Pancreas (tissue), 10 donors: ENCODE data around the gene PCNP. TPM values are rescaled to one million over a fixed set of nuclear protein-coding genes. Genes with fewer than 3 reads are reported as not detected.

Experiments
- ATAC-seq, 4 donors: fragments of 200-7000 bp; cut with Tn5 transposase; one replicate each; pipeline versions ENCODE4 v1.8.0 to v1.9.1; 2020; ENCODE audit warnings: mild to moderate bottlenecking in 4 of 4, moderate library complexity in 4 of 4
- DNase-seq, 6 donors: peaks; one replicate each; pipeline ENCODE4 v3.0.0-alpha.2; 2020
- FAIRE-seq: peaks from 2 replicates; lab custom pipeline; 2012; peaks lifted over from hg19 to GRCh38; lab: Jason Lieb, UNC
- H3K27ac ChIP-seq, 4 donors: fragments of 200-600 bp; sonication (generic); 1 replicate in 3 of 4; 2 replicates in 1 of 4; pipeline versions ENCODE4 v1.5.0 to v1.8.0; 2020
- H3K27me3 ChIP-seq, 4 donors: fragments of 200-600 bp; one replicate each; pipeline ENCODE4 v1.8.0; 2021
- H3K36me3 ChIP-seq, 3 donors: fragments of 200-600 bp; sonication (generic) in 1 of 3; one replicate each; pipeline versions ENCODE4 v1.5.0 to v1.8.0; 2020 to 2021
- H3K4me1 ChIP-seq, 3 donors: fragments of 200-600 bp; one replicate each; pipeline ENCODE4 v1.8.0; 2021
- H3K4me3 ChIP-seq, 4 donors: fragments of 200-600 bp; sonication (generic) in 2 of 4; one replicate each; pipeline versions ENCODE4 v1.5.0 to v1.8.0; 2020 to 2021
- H3K9me3 ChIP-seq, 4 donors: fragments of 200-600 bp; one replicate each; pipeline ENCODE4 v1.8.0; 2021
- CTCF ChIP-seq, 4 donors: fragments of 200-600 bp; sonication (generic) in 3 of 4; IDR thresholded peaks; one replicate each; pipeline versions ENCODE4 v1.5.0 to v1.8.0; 2021; ENCODE audit warnings: antibody characterized with exemption in 4 of 4
- WGBS, 2 donors: extraction: QIAGEN DNeasy Blood & Tissue Kit; methylation state at CpG; one replicate each; pipeline ENCODE4 v1.1.7; 2013; 5-methylcytosine and 5-hydroxymethylcytosine counted together
- intact Hi-C, 3 donors: fragments of 100-400 bp; cut with DNase I; formaldehyde crosslinking; loops; one replicate each; pipeline versions ENCODE4 v1.11.1 to v1.14.2; 2022
- polyA plus RNA-seq, 2 donors: library from polyadenylated mRNA; stranded (reverse); fragments of 200-250 nt; gene quantifications; one replicate each; pipeline ENCODE4 v1.2.3, GENCODE V29; 2013
- total RNA-seq, 6 donors: library from RNA; stranded (reverse); fragmentation: NEBNext Ultra II Directional in 4 of 6; extraction: Animal tissue kit (Norgen Biotek cat#: 25700) in 4 of 6; gene quantifications; one replicate each; pipeline versions ENCODE4 v1.2.1 to v1.2.4, GENCODE V29; 2021 to 2023
- donor health status: healthy with polysubstance abuse.
- donor health status: DM: no; HTN: no; CAD: no; lungs with moderate emphysema.
- donor health status: DM: no; HTN: no; CAD: no.
- donor health status: control.
- donor health status: control.
- donor health status: Bipolar disorder and iron deficiency.
- donor health status: DM: yes; HTN: yes; CAD: no.
- donor health status: DM: no; HTN: no; CAD: no.
- donor health status: DM: no; HTN: no; CAD: no.
- donor health status: DM: yes; HTN: yes; CAD: no.

PCNP gene
- total and polyA plus RNA-seq, 8 donors = 35.5 to 71.2 (median 65.0) TPM

GRCh38 chr3:101632586-101632985, 58.6 kb downstream of the PCNP start:
- TF ChIP-seq CTCF (IDR thresholded peaks at IDR 0.05) = no peak
- H3K4me3 ChIP-seq = no peak overlapping the region
- no peaks in the 10 kb centered on the region for H3K9me3 ChIP-seq
- no peak overlapping the region for H3K27ac ChIP-seq
- no peak for DNase-seq
- no peak for ATAC-seq
- intact Hi-C loops = no loop called here
- H3K27me3 ChIP-seq = no peaks in the 10 kb centered on the region
- H3K4me1 ChIP-seq = no peaks in the 10 kb centered on the region
- no peaks in the 10 kb centered on the region for H3K36me3 ChIP-seq
- FAIRE-seq = no peak
- WGBS, 2 donors = 50 to 62% methylated on average over 11 of the region's 11 CpGs

GRCh38 chr3:101633186-101633585, 59.2 kb downstream of the PCNP start:
- FAIRE-seq (no peak), ATAC-seq (no peak)
- WGBS, 2 donors = 75 to 77% methylated on average over 10 of the region's 10 CpGs

GRCh38 chr3:101634591-101635196, 60.7 kb downstream of the PCNP start:
- Histone ChIP-seq H3K27ac (no peak overlapping the region), H3K4me3 (no peak overlapping the region), H3K4me1 (no peaks in the 10 kb centered on the region), H3K27me3 (no peaks in the 10 kb centered on the region), H3K9me3 (no peaks in the 10 kb centered on the region), H3K36me3 (no peaks in the 10 kb centered on the region)
- no peak for TF ChIP-seq CTCF (IDR thresholded peaks at IDR 0.05)
- 58 to 69% methylated on average over 9 of the region's 9 CpGs for WGBS, 2 donors
- DNase-seq (no peak), ATAC-seq (no peak), FAIRE-seq (no peak)
- intact Hi-C loops = no loop called here

More at GRCh38 chr3:101633186-101633585, 59.2 kb downstream of the PCNP start:
- Histone ChIP-seq H3K9me3 (no peaks in the 10 kb centered on the region), H3K4me1 (no peaks in the 10 kb centered on the region), H3K36me3 (no peaks in the 10 kb centered on the region), H3K4me3 (no peak overlapping the region), H3K27ac (no peak overlapping the region), H3K27me3 (no peaks in the 10 kb centered on the region)
- no peak for DNase-seq
- TF ChIP-seq CTCF (IDR thresholded peaks at IDR 0.05) = no peak
- intact Hi-C loops = no loop called here

- no peak for ATAC-seq
- Histone ChIP-seq H3K4me3 (no peak overlapping the region), H3K4me1 (no peaks in the 10 kb centered on the region), H3K27ac (no peak overlapping the region), H3K36me3 (no peaks in the 10 kb centered on the region), H3K9me3 (no peaks in the 10 kb centered on the region), H3K27me3 (no peaks in the 10 kb centered on the region)
- no peak for DNase-seq
- no peak for FAIRE-seq
- TF ChIP-seq CTCF (IDR thresholded peaks at IDR 0.05) = no peak
- WGBS, 2 donors = 65 to 80% methylated on average over 9 of the region's 9 CpGs
- intact Hi-C loops = no loop called here
Measured at GRCh38 chr3:101635345-101635744, 61.4 kb downstream of the PCNP start.
